ENCODE results near the gene PPT1. TPM values are rescaled to one million over a fixed set of nuclear protein-coding genes. Genes with fewer than 3 reads are reported as not detected.

Gene PPT1
- total RNA-seq, 1 donor from 2014 or later = 110 TPM

DNA sequence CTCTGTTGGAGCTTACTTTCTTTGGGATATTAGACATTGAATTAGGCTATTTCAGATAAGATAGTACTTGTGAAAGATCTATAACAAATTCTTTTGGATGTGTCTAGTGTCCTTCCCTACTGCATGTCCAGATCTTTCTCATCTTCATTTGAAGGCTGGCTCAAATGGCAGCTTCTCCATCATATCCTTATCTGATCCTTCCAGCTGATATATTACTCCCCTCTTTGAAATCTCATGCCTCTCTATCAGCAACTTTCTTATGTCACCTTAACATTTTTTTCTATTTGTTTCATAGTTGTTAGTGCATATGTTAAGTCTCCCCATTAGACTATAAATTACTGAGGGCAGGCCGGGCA is 39.0 kb downstream of the PPT1 start:
- Histone ChIP-seq H2AFZ (replicated peaks) (no peak overlapping the region), H3K79me2 (ENCODE audit: low read depth) (peaks cover 60% of the 10 kb centered on the region), H3K9me3 (ENCODE audit: low read depth) (no peaks in the 10 kb centered on the region), H3K4me2 (no peak overlapping the region), H3K4me3 (no peak overlapping the region), H3K36me3 (peaks cover 8% of the 10 kb centered on the region), H3K9ac (no peak overlapping the region), H3K27me3 (no peaks in the 10 kb centered on the region), H3K4me1 (no peaks in the 10 kb centered on the region), H3K27ac (no peak overlapping the region), H3F3A (ENCODE audit: low read depth) (no peaks in the 10 kb centered on the region), H4K20me1 (ENCODE audit: low read depth) (peaks cover 39% of the 10 kb centered on the region)
- Mint-ChIP-seq H3K27me3 (ENCODE audit: insufficient read depth, low read depth) (no peaks in the 10 kb centered on the region), H3K36me3 (peaks cover 15% of the 10 kb centered on the region), H3K4me1 (no peaks in the 10 kb centered on the region), H3K9me3 (no peaks in the 10 kb centered on the region), H3K4me3 (no peak overlapping the region), H3K27ac (no peak overlapping the region)
- TF ChIP-seq, protein P1, sequence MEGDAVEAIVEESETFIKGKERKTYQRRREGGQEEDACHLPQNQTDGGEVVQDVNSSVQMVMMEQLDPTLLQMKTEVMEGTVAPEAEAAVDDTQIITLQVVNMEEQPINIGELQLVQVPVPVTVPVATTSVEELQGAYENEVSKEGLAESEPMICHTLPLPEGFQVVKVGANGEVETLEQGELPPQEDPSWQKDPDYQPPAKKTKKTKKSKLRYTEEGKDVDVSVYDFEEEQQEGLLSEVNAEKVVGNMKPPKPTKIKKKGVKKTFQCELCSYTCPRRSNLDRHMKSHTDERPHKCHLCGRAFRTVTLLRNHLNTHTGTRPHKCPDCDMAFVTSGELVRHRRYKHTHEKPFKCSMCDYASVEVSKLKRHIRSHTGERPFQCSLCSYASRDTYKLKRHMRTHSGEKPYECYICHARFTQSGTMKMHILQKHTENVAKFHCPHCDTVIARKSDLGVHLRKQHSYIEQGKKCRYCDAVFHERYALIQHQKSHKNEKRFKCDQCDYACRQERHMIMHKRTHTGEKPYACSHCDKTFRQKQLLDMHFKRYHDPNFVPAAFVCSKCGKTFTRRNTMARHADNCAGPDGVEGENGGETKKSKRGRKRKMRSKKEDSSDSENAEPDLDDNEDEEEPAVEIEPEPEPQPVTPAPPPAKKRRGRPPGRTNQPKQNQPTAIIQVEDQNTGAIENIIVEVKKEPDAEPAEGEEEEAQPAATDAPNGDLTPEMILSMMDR (IDR thresholded peaks at IDR 0.05) = no peak
- TF ChIP-seq EZH2phosphoT487 (IDR thresholded peaks at IDR 0.05) (no peak), EZH2 (IDR thresholded peaks at IDR 0.05) (no peak)
- DNase-seq (ENCODE audit: low spot score) = no peak

- H3K27me3 Mint-ChIP-seq (ENCODE audit: insufficient read depth, low read depth) = no peaks in the 10 kb centered on the region
- H3K4me3 Mint-ChIP-seq = no peak overlapping the region
- peaks cover 15% of the 10 kb centered on the region for H3K36me3 Mint-ChIP-seq
- Histone ChIP-seq H3K4me2 (no peak overlapping the region), H3K27ac (no peak overlapping the region), H3K79me2 (ENCODE audit: low read depth) (peaks cover 65% of the 10 kb centered on the region), H3F3A (ENCODE audit: low read depth) (no peaks in the 10 kb centered on the region), H3K4me1 (no peaks in the 10 kb centered on the region), H3K9me3 (ENCODE audit: low read depth) (no peaks in the 10 kb centered on the region), H3K36me3 (peaks cover 8% of the 10 kb centered on the region), H3K4me3 (no peak overlapping the region), H3K27me3 (no peaks in the 10 kb centered on the region), H2AFZ (replicated peaks) (no peak overlapping the region), H4K20me1 (ENCODE audit: low read depth) (peaks cover 43% of the 10 kb centered on the region), H3K9ac (no peak overlapping the region)
- TF ChIP-seq, protein P1 (IDR thresholded peaks at IDR 0.05) = no peak
- TF ChIP-seq EZH2phosphoT487 (IDR thresholded peaks at IDR 0.05) (no peak), EZH2 (IDR thresholded peaks at IDR 0.05) (no peak)
- H3K27ac Mint-ChIP-seq = no peak overlapping the region
- H3K9me3 Mint-ChIP-seq = no peaks in the 10 kb centered on the region
- no peaks in the 10 kb centered on the region for H3K4me1 Mint-ChIP-seq
- DNase-seq (ENCODE audit: low spot score) = no peak
Observed at GRCh38 chr1:40057310-40058030, 39.6 kb downstream of the PPT1 start.

GRCh38 chr1:40056519-40057309 is 40.3 kb downstream of the PPT1 start:
- Mint-ChIP-seq H3K27ac (no peak overlapping the region), H3K4me1 (no peaks in the 10 kb centered on the region), H3K9me3 (no peaks in the 10 kb centered on the region), H3K36me3 (peaks cover 15% of the 10 kb centered on the region), H3K4me3 (no peak overlapping the region), H3K27me3 (ENCODE audit: insufficient read depth, low read depth) (no peaks in the 10 kb centered on the region)
- H3K36me3 ChIP-seq = peaks cover 8% of the 10 kb centered on the region
- H3K27me3 ChIP-seq = no peaks in the 10 kb centered on the region
- DNase-seq (ENCODE audit: low spot score) = no peak
- H3K79me2 ChIP-seq (ENCODE audit: low read depth) = peaks cover 72% of the 10 kb centered on the region
- H4K20me1 ChIP-seq (ENCODE audit: low read depth) = peaks cover 50% of the 10 kb centered on the region
- H2AFZ ChIP-seq (replicated peaks) = no peak overlapping the region
- no peak overlapping the region for H3K4me2 ChIP-seq
- no peak overlapping the region for H3K27ac ChIP-seq
- H3K4me1 ChIP-seq = no peaks in the 10 kb centered on the region
- TF ChIP-seq EZH2 (IDR thresholded peaks at IDR 0.05) (no peak), EZH2phosphoT487 (IDR thresholded peaks at IDR 0.05) (no peak)
- TF ChIP-seq, protein P1 (IDR thresholded peaks at IDR 0.05) = no peak
- H3K9me3 ChIP-seq (ENCODE audit: low read depth) = no peaks in the 10 kb centered on the region
- no peak overlapping the region for H3K9ac ChIP-seq
- no peak overlapping the region for H3K4me3 ChIP-seq
- no peaks in the 10 kb centered on the region for H3F3A ChIP-seq (ENCODE audit: low read depth)

Measured in neural progenitor cell (in vitro differentiated cells).